ENCODE measurements around the gene HPCAL1.
"Not testable (repeated sequence)": the region's sequence is repeated elsewhere in the genome, so short reads cannot be mapped to it uniquely, and the experiment has no call there.

HPCAL1 gene

GRCh38 chr2:10428355-10428754, 125.7 kb downstream of the HPCAL1 start:
- FAIRE-seq: no peak

- no peak for FAIRE-seq
Measured at GRCh38 chr2:10428924-10429323, 126.2 kb downstream of the HPCAL1 start.

- FAIRE-seq: no peak
Measured at GRCh38 chr2:10430886-10431622, 128.3 kb downstream of the HPCAL1 start.

DNA sequence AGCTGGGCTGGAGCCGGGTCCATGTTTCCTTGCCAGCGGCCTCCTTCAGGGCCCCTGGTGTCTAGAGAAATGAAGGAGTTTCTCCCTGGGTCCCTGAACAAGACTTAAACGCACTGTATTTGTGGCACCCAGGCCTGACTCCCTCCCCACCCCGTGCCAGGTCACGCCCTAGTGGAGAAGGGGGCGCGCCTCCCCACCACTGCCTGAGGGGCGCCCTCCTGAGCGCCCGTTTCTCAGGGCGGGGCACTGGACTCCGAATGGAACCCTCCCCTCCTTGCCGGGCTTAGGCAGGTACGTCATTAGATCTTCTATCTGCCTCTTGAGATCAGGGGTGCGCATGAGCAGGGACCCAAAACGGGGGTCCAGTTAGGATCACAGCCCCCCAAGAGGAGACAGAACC, 129.1 kb downstream of the HPCAL1 start:
- FAIRE-seq: no peak

GRCh38 chr2:10432311-10433181, 129.8 kb downstream of the HPCAL1 start:
- no peak for FAIRE-seq

GRCh38 chr2:10433264-10433946, 130.7 kb downstream of the HPCAL1 start:
- FAIRE-seq: no peak

DNA sequence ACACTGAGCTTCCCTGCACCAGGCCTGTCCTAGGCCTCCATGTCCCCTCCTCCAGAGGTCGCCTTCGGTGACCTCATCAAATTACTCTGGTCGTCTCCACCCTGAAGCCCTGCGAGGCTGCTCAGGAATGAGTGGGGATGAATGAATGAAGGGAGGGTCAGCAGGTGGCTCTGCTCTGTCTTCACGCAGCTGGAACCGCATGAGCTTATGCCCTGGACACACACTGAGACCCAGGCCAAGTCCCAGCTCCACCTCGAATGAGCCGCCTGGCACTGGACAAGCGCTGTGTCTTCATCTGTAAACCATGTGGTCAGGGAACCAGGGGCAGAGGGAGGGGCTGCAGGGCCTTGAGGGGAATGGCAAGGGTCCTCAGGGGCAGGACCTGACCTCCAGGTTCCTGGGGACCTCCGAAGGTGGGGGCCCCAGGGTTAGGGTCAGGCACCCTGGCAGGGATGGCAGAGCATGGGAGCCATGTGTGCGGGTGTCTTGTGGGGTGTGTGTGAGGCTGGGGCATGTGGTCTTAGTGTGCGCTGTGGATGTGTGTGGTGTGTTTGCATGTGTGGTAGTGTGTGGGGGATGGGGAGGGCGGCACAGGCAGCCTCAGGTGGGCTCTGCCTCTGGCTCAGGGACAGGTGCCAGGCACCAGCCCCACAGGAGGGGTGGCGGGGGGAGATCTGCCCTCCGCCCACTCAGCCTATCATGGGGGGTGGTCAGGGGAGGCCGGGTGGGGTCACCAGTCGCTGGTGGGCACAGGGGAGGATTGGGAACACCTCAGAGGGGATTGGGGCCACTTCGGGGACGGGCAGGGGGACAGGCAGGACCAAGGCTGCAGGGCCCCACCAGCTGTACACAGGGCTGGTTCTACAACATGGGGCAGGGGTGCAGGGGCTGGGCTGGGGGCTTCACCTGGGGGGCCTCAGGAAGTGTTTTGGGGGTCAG, 131.5 kb downstream of the HPCAL1 start:
- no peak for FAIRE-seq

- FAIRE-seq: peak; percentile 34
Measured at GRCh38 chr2:10434886-10435819, 132.4 kb downstream of the HPCAL1 start.

- no peak for FAIRE-seq
Measured at GRCh38 chr2:10435820-10436204, 133.1 kb downstream of the HPCAL1 start.

DNA sequence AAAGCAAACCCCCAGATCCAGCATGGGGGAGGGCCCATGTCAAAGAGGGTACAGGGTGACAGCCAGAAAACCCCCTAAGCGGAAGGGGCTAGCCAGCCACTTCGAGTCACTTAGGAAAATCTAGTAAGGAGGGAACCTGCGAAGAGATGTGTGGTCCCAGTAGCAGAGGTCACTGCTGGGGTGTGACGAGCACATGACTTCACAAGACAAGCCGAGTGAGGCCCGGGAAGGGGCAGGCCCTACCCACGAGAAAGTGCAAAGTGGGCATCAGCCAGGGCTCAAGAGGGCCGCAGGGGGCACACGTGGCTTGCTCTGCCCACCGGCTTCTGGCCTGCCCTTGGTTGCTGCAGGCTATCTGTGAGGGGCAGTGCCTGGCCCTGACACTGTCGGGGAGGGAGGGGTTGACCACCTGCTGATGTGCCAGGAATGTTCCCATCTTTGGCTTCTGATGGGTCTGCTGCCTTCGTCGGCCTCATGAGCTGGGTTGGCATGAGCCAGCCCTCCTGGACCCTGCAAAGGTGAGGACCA, 133.9 kb downstream of the HPCAL1 start:
- FAIRE-seq: no peak

- FAIRE-seq: no peak
Measured at GRCh38 chr2:10437806-10438205, 135.1 kb downstream of the HPCAL1 start.

- no peak for FAIRE-seq
Measured at GRCh38 chr2:10438688-10439087, 136.0 kb downstream of the HPCAL1 start.

DNA sequence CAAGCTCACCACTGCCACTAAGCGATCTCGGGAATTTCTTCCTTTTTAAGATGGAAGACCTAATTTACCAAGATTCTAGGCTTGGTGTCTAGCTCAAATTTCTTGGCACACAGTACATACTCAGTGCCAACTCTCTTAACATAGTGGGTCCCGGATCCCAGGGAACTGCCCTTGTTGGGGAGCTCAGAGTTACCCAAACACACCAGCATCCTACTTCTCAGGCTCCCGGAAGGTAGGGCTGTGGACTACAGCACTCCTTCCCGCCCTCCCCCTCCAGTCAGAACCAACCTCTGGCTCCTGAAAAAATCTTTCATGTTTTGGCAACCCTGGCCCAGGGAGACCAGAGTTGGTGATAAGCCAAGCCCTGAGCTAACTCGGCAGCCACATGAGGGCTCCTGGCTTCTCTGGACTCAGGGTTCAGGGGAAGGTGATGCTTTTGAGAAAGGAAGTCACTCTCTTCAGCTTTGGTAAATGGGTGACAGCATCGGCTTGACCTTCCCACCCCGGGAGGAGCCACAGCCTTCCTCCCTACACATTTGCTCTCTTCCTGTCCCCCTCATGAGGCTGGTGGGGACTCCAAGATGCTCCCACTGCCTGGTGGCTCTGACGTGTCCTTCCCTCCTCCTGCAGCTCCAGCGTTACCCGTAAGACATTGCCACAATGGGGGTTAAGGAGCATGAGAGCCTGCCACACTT, 136.6 kb downstream of the HPCAL1 start:
- no peak for FAIRE-seq

DNA sequence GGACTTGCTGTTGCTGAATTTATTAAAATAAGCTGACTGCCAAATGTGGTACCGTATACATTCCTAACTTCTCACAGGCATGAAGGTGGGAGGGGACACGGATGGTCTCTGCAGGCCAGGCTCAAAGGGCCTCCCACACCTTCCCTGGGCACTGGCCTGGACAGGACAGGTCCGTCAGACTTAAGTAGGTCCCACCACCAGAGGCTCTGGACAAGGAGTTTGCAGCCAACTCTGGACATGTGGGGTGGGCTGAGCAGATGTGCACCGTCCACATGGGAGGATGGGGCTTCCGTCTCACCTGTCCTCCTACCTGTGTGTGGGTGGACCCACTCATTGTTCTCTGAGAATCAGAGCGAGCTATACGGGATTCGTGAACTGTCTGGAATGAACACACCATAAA, 137.3 kb downstream of the HPCAL1 start:
- no peak for FAIRE-seq

- no peak for FAIRE-seq
Measured at GRCh38 chr2:10440736-10441135, 138.0 kb downstream of the HPCAL1 start.

DNA sequence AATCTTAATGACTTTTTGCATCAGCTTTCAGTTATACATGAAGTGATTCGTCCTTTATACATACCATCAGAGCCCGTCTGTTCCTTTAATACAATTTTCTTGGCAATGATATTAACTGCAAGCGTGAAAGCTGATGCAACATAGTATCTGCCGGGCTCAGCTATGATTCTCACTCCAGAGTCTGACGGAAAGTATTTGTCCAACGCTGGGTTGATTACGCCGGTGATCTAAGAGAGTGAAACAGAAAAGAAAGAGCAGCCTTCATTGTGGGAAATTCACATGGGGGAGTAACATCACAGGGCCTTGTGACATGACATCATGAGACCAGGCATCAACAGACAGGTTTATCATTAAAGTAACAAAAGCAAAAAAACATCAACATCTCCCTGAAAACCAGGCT, 139.2 kb downstream of the HPCAL1 start:
- FAIRE-seq: no peak

DNA sequence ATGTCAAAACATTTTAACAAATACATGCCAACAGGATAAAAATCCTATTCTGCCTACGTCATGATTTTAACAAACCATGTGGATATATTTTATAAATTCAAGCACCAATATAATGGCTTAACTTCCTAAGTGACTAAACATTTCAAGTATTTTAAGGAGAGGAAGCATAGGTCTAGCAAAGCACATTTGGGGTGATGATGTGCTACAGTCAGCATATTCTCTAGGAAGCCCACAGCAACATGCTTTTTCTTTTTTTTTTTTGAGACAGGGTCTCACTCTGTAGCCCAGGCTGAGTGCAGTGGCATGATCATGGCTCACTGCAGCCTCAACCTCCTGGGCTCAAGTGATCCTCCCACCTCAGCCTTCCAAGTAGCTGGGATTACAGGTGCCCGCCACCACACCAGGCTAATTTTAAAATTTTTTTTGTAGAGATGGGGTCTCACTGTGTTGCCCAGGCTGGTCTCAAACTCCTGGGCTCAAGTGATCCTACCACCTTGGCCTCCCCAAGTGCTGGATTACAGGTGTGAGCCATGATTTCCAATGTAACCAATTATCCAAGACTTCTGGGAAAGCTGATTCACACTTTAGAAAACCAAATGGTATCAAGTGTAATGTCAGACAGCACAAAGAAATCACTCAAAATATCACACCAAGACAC, 139.9 kb downstream of the HPCAL1 start:
- FAIRE-seq: not testable (repeated sequence)

GRCh38 chr2:10444463-10444862, 141.8 kb downstream of the HPCAL1 start:
- FAIRE-seq: no peak

DNA sequence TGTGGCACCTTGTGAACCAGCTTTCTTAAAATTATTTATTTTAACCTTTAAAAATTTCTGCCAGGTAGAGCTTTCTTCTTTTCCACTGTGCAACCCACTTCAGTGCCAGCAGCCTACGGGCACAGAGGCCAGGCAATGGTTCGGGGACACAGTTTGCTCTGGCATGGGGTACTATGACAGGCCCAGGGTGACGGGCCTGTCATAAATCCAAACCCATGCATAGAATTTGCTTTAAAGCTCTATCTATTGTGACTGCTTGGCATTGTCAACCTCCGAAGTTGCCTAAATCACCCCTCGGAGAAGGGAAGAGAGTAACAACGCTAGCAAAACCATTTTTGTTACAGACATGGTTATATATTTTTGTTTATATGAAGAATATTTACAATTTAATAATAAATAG, 143.9 kb downstream of the HPCAL1 start:
- FAIRE-seq: no peak

All from TTC549 (cell line).